Effector memory CD4-positive, alpha-beta T cell (primary cell): ENCODE measurements around the gene MRPL3.

Experiments
- DNase-seq, 3 donors: peaks; one replicate each; pipeline ENCODE4 v3.0.0-alpha.2; 2020
- H3K27ac ChIP-seq: 2 replicates; pipeline ENCODE4 v1.7.0; 2013; ENCODE audit warnings: mild to moderate bottlenecking, low read length, moderate library complexity; ENCODE audit not compliant: insufficient read depth, poor library complexity, severe bottlenecking
- H3K27me3 ChIP-seq: replicated peaks from 2 replicates; pipeline ENCODE4 v1.7.0; 2013; ENCODE audit warnings: mild to moderate bottlenecking, low read length; ENCODE audit not compliant: insufficient read depth, control insufficient read depth, poor library complexity, severe bottlenecking
- H3K36me3 ChIP-seq: 2 replicates; pipeline ENCODE4 v1.7.0; 2013; ENCODE audit warnings: mild to moderate bottlenecking, low read length, moderate library complexity; ENCODE audit not compliant: control insufficient read depth, insufficient read depth
- H3K4me1 ChIP-seq: 2 replicates; pipeline ENCODE4 v1.7.0; 2013; ENCODE audit warnings: low read length, mild to moderate bottlenecking; ENCODE audit not compliant: control insufficient read depth, insufficient read depth, poor library complexity, severe bottlenecking
- H3K4me3 ChIP-seq: 2 replicates; pipeline ENCODE4 v1.7.0; 2013; ENCODE audit warnings: low read length, low read depth, mild to moderate bottlenecking; ENCODE audit not compliant: insufficient read depth, poor library complexity, severe bottlenecking
- H3K9me3 ChIP-seq: 2 replicates; pipeline ENCODE4 v1.7.0; 2013; ENCODE audit warnings: mild to moderate bottlenecking, low read length, moderate library complexity; ENCODE audit not compliant: control insufficient read depth

MRPL3 gene

DNA sequence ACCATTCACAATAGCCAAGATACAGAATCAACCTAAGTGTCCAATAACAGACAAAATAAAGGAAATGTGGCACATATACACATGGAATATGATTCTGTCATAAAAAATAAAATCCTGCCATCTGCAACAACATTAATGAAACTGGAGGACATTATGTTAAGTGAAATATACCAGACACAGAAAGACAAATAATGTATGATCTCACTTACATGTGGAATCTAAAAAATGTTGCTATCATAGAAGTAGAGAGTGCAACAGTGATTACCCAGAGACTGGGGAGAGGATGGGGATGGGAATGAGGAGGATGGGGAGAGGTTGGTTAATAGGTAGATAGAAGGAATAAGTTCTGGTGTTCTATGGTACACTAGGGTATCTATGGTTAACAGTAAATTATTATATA, 28.7 kb downstream of the MRPL3 start:
- H3K27ac ChIP-seq, result no peak overlapping the region
- no peaks in the 10 kb centered on the region for H3K27me3 ChIP-seq
- DNase-seq, result no peak
- H3K9me3 ChIP-seq, result no peaks in the 10 kb centered on the region
- H3K4me3 ChIP-seq, result no peak overlapping the region
- peaks cover 12% of the 10 kb centered on the region for H3K36me3 ChIP-seq
- no peaks in the 10 kb centered on the region for H3K4me1 ChIP-seq

- Histone ChIP-seq H3K4me3 (no peak overlapping the region), H3K4me1 (no peaks in the 10 kb centered on the region), H3K27me3 (no peaks in the 10 kb centered on the region), H3K9me3 (no peaks in the 10 kb centered on the region), H3K27ac (no peak overlapping the region), H3K36me3 (peaks cover 29% of the 10 kb centered on the region)
- DNase-seq, result no peak
Measured at GRCh38 chr3:131470377-131470776, 32.4 kb downstream of the MRPL3 start.

- Histone ChIP-seq H3K9me3 (no peaks in the 10 kb centered on the region), H3K27me3 (no peaks in the 10 kb centered on the region), H3K4me1 (no peaks in the 10 kb centered on the region), H3K36me3 (peaks cover 20% of the 10 kb centered on the region), H3K27ac (no peak overlapping the region), H3K4me3 (no peak overlapping the region)
- no peak for DNase-seq
Measured at GRCh38 chr3:131458653-131459052, 44.1 kb downstream of the MRPL3 start.

DNA sequence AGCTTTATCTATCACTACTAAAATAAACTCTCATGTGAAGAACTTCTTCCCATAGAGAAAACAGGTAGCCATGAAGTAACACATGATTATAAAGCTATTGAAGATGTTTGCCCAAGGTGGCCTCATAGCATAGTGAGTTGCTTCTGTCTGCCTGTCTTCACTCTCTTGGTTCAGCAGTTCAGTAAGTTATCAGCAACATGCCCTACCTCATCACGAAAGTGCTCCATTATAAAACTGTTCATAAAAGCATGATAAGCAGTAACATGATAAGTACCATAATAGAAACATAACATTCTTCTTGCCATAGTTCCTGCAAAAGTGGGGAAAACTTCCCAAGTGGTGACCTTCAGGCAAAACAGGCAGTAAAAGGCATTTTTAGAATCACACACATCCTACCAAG, 45.6 kb downstream of the MRPL3 start:
- H3K4me3 ChIP-seq, result no peak overlapping the region
- H3K4me1 ChIP-seq, result no peaks in the 10 kb centered on the region
- H3K36me3 ChIP-seq, result peaks cover 13% of the 10 kb centered on the region
- no peak for DNase-seq
- H3K27ac ChIP-seq, result no peak overlapping the region
- H3K27me3 ChIP-seq, result no peaks in the 10 kb centered on the region
- no peaks in the 10 kb centered on the region for H3K9me3 ChIP-seq

DNA sequence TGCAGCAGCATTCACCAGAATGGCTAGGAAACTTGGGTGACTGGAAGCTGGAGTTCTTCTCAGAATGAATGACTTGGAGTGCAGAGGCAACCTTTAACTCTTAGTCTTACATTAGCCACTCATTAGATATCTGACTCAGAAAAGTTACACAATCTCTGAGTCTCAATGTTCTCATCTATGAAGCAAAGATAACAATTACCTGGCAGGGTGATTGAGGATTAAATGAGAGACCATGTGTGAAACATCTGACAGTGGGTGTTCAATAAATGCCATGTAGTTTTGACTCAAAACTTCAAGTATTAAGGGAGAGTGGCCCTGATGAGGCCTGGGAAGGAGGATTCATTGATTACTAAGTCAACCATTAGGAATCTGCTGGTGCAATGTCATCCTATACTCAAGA, 48.3 kb downstream of the MRPL3 start:
- Histone ChIP-seq H3K36me3 (peaks cover 3% of the 10 kb centered on the region), H3K27me3 (no peaks in the 10 kb centered on the region), H3K9me3 (no peaks in the 10 kb centered on the region), H3K4me3 (no peak overlapping the region), H3K4me1 (no peaks in the 10 kb centered on the region), H3K27ac (no peak overlapping the region)
- no peak for DNase-seq

GRCh38 chr3:131453533-131453932, 49.2 kb downstream of the MRPL3 start:
- H3K9me3 ChIP-seq, result no peaks in the 10 kb centered on the region
- H3K4me3 ChIP-seq, result no peak overlapping the region
- H3K27ac ChIP-seq, result no peak overlapping the region
- H3K4me1 ChIP-seq, result no peaks in the 10 kb centered on the region
- DNase-seq, result no peak
- peaks cover 3% of the 10 kb centered on the region for H3K36me3 ChIP-seq
- no peaks in the 10 kb centered on the region for H3K27me3 ChIP-seq

GRCh38 chr3:131447349-131447748, 55.4 kb downstream of the MRPL3 start:
- no peaks in the 10 kb centered on the region for H3K36me3 ChIP-seq
- H3K27ac ChIP-seq, result no peak overlapping the region
- H3K9me3 ChIP-seq, result peaks cover 7% of the 10 kb centered on the region
- DNase-seq, result no peak
- no peaks in the 10 kb centered on the region for H3K27me3 ChIP-seq
- no peaks in the 10 kb centered on the region for H3K4me1 ChIP-seq
- H3K4me3 ChIP-seq, result no peak overlapping the region

DNA sequence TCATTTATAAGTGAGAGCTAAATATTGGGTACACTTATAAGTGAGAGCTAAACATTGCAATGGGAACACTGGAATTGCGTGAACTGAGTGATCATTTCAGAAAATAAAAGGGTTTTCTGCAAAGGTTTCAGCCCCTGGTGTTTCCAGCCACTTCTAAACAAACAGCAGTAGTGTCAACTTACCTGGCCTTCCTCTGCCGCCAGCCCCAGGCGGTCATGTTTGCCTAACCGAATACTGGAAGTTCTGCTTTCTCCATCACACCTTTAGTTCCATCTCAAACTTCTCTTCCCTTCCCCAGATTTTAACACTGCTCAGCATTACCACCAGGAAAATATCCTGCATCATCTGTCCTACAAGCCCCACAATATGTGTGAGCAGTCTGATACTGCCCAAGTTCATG, 58.6 kb downstream of the MRPL3 start:
- H3K27me3 ChIP-seq, result no peaks in the 10 kb centered on the region
- no peak for DNase-seq

DNA sequence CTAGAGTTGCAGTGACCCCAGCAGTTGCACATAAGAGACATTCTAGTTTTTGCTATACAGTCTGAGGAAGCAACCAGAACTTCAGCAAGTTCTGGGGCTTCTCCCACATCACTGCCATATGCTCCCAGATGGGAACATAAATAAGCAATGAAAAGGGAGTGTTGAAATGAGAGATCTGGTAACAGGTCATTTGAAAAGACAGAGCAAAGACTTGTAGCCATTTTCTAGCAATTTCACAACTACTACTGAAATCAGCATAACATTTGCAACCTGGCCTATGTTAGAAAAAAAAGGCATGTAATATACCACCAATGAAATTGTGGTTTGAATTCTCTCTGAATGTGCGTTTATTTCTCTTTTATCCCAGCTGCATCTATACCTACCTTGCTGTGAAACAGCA, 63.7 kb downstream of the MRPL3 start:
- H3K27me3 ChIP-seq, result no peaks in the 10 kb centered on the region
- no peaks in the 10 kb centered on the region for H3K4me1 ChIP-seq
- no peak for DNase-seq

More for the DNA sequence above, 58.6 kb downstream of the MRPL3 start:
- H3K4me3 ChIP-seq, result no peak overlapping the region
- H3K4me1 ChIP-seq, result no peaks in the 10 kb centered on the region
- H3K36me3 ChIP-seq, result no peaks in the 10 kb centered on the region
- H3K9me3 ChIP-seq, result peaks cover 7% of the 10 kb centered on the region
- H3K27ac ChIP-seq, result no peak overlapping the region

DNA sequence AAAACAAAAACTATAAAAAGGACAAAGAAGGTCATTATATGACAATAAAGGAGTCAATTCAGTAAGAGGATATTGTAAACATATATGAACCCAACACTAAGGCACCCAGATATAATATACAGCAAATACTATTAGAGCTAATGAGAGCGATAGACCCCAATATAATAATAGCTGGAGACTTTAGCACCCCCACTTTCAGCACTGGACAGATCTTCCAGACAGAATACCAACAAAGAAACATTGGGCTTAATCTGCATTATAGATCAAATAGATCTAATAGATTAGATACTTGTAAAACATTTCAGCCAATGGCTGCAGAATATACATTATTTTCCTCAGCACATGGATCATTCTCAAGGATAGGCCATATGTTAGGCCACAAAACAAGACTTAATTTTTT, 67.8 kb downstream of the MRPL3 start:
- Histone ChIP-seq H3K27ac (no peak overlapping the region), H3K9me3 (no peaks in the 10 kb centered on the region), H3K27me3 (no peaks in the 10 kb centered on the region), H3K4me3 (no peak overlapping the region), H3K4me1 (no peaks in the 10 kb centered on the region), H3K36me3 (no peaks in the 10 kb centered on the region)
- no peak for DNase-seq

More for the DNA sequence above, 63.7 kb downstream of the MRPL3 start:
- no peaks in the 10 kb centered on the region for H3K36me3 ChIP-seq
- H3K27ac ChIP-seq, result no peak overlapping the region
- no peak overlapping the region for H3K4me3 ChIP-seq
- H3K9me3 ChIP-seq, result no peaks in the 10 kb centered on the region

DNA sequence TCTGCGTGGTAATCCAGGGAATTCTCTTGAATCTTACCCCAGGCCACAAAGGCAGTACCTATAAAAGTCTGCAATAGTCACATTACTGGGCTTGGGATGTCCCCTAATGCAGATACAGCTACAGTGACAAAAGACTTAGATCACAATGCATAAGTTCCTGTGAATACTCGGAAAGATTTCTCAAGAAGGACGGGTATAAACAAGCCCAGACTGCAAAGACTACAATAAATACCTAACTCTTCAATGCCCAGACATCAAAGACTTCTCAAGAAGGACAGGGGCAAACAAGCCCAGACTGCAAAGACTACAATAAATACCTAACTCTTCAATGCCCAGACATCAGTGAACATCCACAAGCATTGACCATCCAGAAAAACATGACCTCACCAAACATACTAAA, 70.3 kb downstream of the MRPL3 start:
- H3K27ac ChIP-seq, result no peak overlapping the region
- H3K36me3 ChIP-seq, result no peaks in the 10 kb centered on the region
- H3K9me3 ChIP-seq, result no peaks in the 10 kb centered on the region
- no peak for DNase-seq
- H3K27me3 ChIP-seq, result no peaks in the 10 kb centered on the region
- H3K4me1 ChIP-seq, result no peaks in the 10 kb centered on the region
- H3K4me3 ChIP-seq, result no peak overlapping the region
